HepG2 (cell line): ENCODE data around the gene TPR. TPM values are rescaled to one million over a fixed set of nuclear protein-coding genes. Genes with fewer than 3 reads are reported as not detected.

ENCODE experiments used
- ATAC-seq: fragments of 200-7000 bp; cut with Tn5 transposase; 3 replicates; pipeline ENCODE4 v1.9.1; 2020; ENCODE audit warnings: mild to moderate bottlenecking, moderate library complexity
- BruUV-seq: library from RNA; stranded (reverse); fragments of 400-500 nt; replicated peaks from 2 replicates; lab custom pipeline; 2021; lab: Mats Ljungman, UMichigan
- CTCF ChIA-PET: fragments of 300-600 bp; formaldehyde crosslinking; extraction: SDS; loops from one replicate; lab custom pipeline; 2021; ENCODE audit warnings: low total read pairs, inconsistent platforms, low intra/inter-chr PET ratio; lab: Yijun Ruan, JAX
- POLR2A ChIA-PET: fragments of 350-600 bp; sonication (Branson Sonifier 250); formaldehyde crosslinking; loops from one replicate; lab custom pipeline; 2020; ENCODE audit warnings: antibody characterized with exemption, inconsistent platforms; lab: Yijun Ruan, JAX
- DNase-seq: peaks from one replicate; pipeline ENCODE4 v3.0.0-alpha.2; 2015; ENCODE audit warnings: low spot score
- FAIRE-seq: peaks from 3 replicates; lab custom pipeline; 2011; peaks lifted over from hg19 to GRCh38; lab: Jason Lieb, UNC
- H2AFZ ChIP-seq: one replicate; pipeline ENCODE4 v1.6.1; 2011; ENCODE audit warnings: low read length, inconsistent platforms
- H3K27ac ChIP-seq: fragments of 300-600 bp; 3 replicates; pipeline ENCODE4 v1.8.0; 2011; ENCODE audit warnings: mixed run types, mild to moderate bottlenecking, mixed read lengths, low read length, inconsistent platforms; ENCODE audit not compliant: insufficient read depth; ENCODE audit errors: extremely low read length
- H3K27me3 ChIP-seq, 2 experiments: fragments of 200-600 bp in 1 of 2; 2 replicates in 1 of 2; 3 replicates in 1 of 2; pipeline versions ENCODE4 v1.6.0 to v1.8.0; 2011; ENCODE audit warnings: low read length in 2 of 2, mild to moderate bottlenecking in 2 of 2, moderate library complexity in 2 of 2, inconsistent platforms in 1 of 2; ENCODE audit not compliant: insufficient read depth in 2 of 2, control insufficient read depth in 1 of 2
- H3K36me3 ChIP-seq, 2 experiments: fragments of 200-600 bp in 1 of 2; replicated peaks in 1 of 2; 2 replicates in 1 of 2; 3 replicates in 1 of 2; pipeline versions ENCODE4 v1.5.1 to v1.8.0; 2011; ENCODE audit warnings: low read length in 2 of 2, inconsistent platforms in 1 of 2; ENCODE audit not compliant: insufficient read depth in 2 of 2, control insufficient read depth in 1 of 2
- H3K4me1 ChIP-seq: 2 replicates; pipeline ENCODE4 v1.5.1; 2012; ENCODE audit warnings: low read length, inconsistent platforms; ENCODE audit not compliant: insufficient read depth
- H3K4me2 ChIP-seq: 2 replicates; pipeline ENCODE4 v1.6.0; 2011; ENCODE audit warnings: low read depth, low read length, inconsistent platforms
- H3K4me3 ChIP-seq, 3 experiments: fragments of 200-600 bp in 1 of 3; sonication (generic), shearing (Covaris generic) in 1 of 3; replicated peaks in 1 of 3; 2 replicates each; pipeline ENCODE4 v1.5.1; 2011 to 2016; ENCODE audit warnings: low read length in 3 of 3, inconsistent platforms in 2 of 3, low read depth in 2 of 3, mild to moderate bottlenecking in 2 of 3, control low read depth in 1 of 3, mixed read lengths in 1 of 3; ENCODE audit not compliant: insufficient read depth in 1 of 3
- H3K79me2 ChIP-seq: one replicate; pipeline ENCODE4 v1.6.1; 2011; ENCODE audit warnings: low read length, inconsistent platforms; ENCODE audit not compliant: insufficient read depth
- H3K9ac ChIP-seq: 2 replicates; pipeline ENCODE4 v1.6.0; 2011; ENCODE audit warnings: mild to moderate bottlenecking, low read depth, low read length, inconsistent platforms; ENCODE audit not compliant: insufficient read depth
- H3K9me3 ChIP-seq: 2 replicates; pipeline ENCODE4 v1.5.1; 2012; ENCODE audit warnings: mild to moderate bottlenecking, low read length
- H4K20me1 ChIP-seq: 2 replicates; pipeline ENCODE4 v1.6.0; 2011; ENCODE audit warnings: inconsistent platforms, mild to moderate bottlenecking, low read length, moderate library complexity; ENCODE audit not compliant: insufficient read depth
- ATM ChIP-seq: fragments of 450-650 bp; IDR thresholded peaks from 2 replicates; pipeline ENCODE4 v1.7.1; 2017; ENCODE audit warnings: mild to moderate bottlenecking, borderline replicate concordance
- ESRRA ChIP-seq: sonication (generic); formaldehyde crosslinking; IDR thresholded peaks from 2 replicates; pipeline ENCODE4 v1.5.1; 2020; ENCODE audit warnings: mild to moderate bottlenecking, low read depth, missing genetic modification reagents
- HNRNPLL ChIP-seq: fragments of 200-400 bp; formaldehyde crosslinking; IDR thresholded peaks from 2 replicates; pipeline ENCODE4 v1.6.1; 2017; ENCODE audit warnings: mild to moderate bottlenecking, low read depth, low read length; ENCODE audit not compliant: poor library complexity, severe bottlenecking
- MYC ChIP-seq: sonication (generic); formaldehyde crosslinking; IDR thresholded peaks from 2 replicates; pipeline ENCODE4 v1.9.0; 2021; ENCODE audit warnings: missing genetic modification reagents, borderline replicate concordance
- RFX1 ChIP-seq: fragments of 450-650 bp; IDR thresholded peaks from 2 replicates; pipeline ENCODE4 v1.6.1; 2017
- SMYD3 ChIP-seq: sonication (generic); formaldehyde crosslinking; IDR thresholded peaks from 2 replicates; pipeline ENCODE4 v1.8.1; 2023; ENCODE audit warnings: mild to moderate bottlenecking, missing genetic modification reagents
- TEAD2 ChIP-seq: sonication (generic); formaldehyde crosslinking; IDR thresholded peaks from 2 replicates; pipeline ENCODE4 v1.9.0; 2021; ENCODE audit warnings: missing genetic modification reagents
- ZFP90 ChIP-seq: sonication (generic); formaldehyde crosslinking; IDR thresholded peaks from 2 replicates; pipeline ENCODE4 v1.8.0; 2022; ENCODE audit warnings: missing genetic modification reagents, mild to moderate bottlenecking, inconsistent platforms, borderline replicate concordance
- ZNF232 ChIP-seq: sonication (generic); formaldehyde crosslinking; IDR thresholded peaks from 2 replicates; pipeline ENCODE4 v1.4.0; 2020; ENCODE audit warnings: missing genetic modification reagents, borderline replicate concordance
- ZNF292 ChIP-seq: sonication (generic); formaldehyde crosslinking; IDR thresholded peaks from 2 replicates; pipeline ENCODE4 v1.8.1; 2022; ENCODE audit warnings: mild to moderate bottlenecking, low read depth, missing genetic modification reagents, borderline replicate concordance
- ZSCAN29 ChIP-seq: sonication (generic); formaldehyde crosslinking; conservative IDR thresholded peaks from 2 replicates; pipeline ENCODE4 v1.4.0; 2020; ENCODE audit warnings: mild to moderate bottlenecking, missing genetic modification reagents
- WGBS: methylation state at CpG from one replicate; pipeline ENCODE4 v1.1.6; 2017; ENCODE audit warnings: low lambda C conversion rate; 5-methylcytosine and 5-hydroxymethylcytosine counted together
- in situ Hi-C: cut with HindIII; loops from 2 replicates; pipeline ENCODE4 v1.10.0; 2017; ENCODE audit warnings: low pct_unique_long_range_greater_than_20kb; ENCODE audit not compliant: extremely low pct_ligation_motif_present
- intact Hi-C: fragments of 100-400 bp; cut with micrococcal nuclease; formaldehyde crosslinking; loops from one replicate; pipeline ENCODE4 v1.10.0; 2022; ENCODE audit not compliant: unreplicated experiment
- polyA plus RNA-seq, 8 experiments: library from polyadenylated mRNA; depleted of rRNA in 3 of 8; stranded (reverse) in 7 of 8; unstranded in 1 of 8; fragments of >200 nt; fragmentation: Illumina TruSeq in 4 of 8; extraction: Trizol in 4 of 8; gene quantifications; 2 replicates each; pipeline versions ENCODE4 v1.2.1 to v1.2.3, GENCODE V29; 2011 to 2016; ENCODE audit warnings: low read depth in 4 of 8, missing spikeins in 1 of 8, mixed read lengths in 1 of 8; ENCODE audit not compliant: insufficient read depth in 1 of 8
- total RNA-seq, 5 experiments: library from RNA; depleted of rRNA; stranded (reverse); fragments of >200 nt; fragmentation: Illumina TruSeq; extraction: Trizol; gene quantifications; 2 replicates each; pipeline ENCODE4 v1.2.3, GENCODE V29; 2016; ENCODE audit warnings: low read depth in 1 of 5
- TF ChIP-seq, protein P1 (sequence below): sonication (generic); formaldehyde crosslinking; IDR thresholded peaks from 2 replicates; pipeline ENCODE4 v1.4.0; 2020; ENCODE audit warnings: missing genetic modification reagents
- TF ChIP-seq, protein P2 (sequence below): sonication (generic); formaldehyde crosslinking; IDR thresholded peaks from 2 replicates; pipeline ENCODE4 v1.5.0; 2020; ENCODE audit warnings: missing genetic modification reagents
- TF ChIP-seq, protein P3 (sequence below): sonication (generic); formaldehyde crosslinking; IDR thresholded peaks from 2 replicates; pipeline ENCODE4 v1.5.0; 2020; ENCODE audit warnings: mild to moderate bottlenecking, missing genetic modification reagents, borderline replicate concordance

Gene TPR
- total and polyA plus RNA-seq, 2 of the 13 experiments (the other 11 are each of a cell fraction or from before 2014, with no cell fraction given): 78.9 to 81.7 TPM

- TF ChIP-seq, protein P1, sequence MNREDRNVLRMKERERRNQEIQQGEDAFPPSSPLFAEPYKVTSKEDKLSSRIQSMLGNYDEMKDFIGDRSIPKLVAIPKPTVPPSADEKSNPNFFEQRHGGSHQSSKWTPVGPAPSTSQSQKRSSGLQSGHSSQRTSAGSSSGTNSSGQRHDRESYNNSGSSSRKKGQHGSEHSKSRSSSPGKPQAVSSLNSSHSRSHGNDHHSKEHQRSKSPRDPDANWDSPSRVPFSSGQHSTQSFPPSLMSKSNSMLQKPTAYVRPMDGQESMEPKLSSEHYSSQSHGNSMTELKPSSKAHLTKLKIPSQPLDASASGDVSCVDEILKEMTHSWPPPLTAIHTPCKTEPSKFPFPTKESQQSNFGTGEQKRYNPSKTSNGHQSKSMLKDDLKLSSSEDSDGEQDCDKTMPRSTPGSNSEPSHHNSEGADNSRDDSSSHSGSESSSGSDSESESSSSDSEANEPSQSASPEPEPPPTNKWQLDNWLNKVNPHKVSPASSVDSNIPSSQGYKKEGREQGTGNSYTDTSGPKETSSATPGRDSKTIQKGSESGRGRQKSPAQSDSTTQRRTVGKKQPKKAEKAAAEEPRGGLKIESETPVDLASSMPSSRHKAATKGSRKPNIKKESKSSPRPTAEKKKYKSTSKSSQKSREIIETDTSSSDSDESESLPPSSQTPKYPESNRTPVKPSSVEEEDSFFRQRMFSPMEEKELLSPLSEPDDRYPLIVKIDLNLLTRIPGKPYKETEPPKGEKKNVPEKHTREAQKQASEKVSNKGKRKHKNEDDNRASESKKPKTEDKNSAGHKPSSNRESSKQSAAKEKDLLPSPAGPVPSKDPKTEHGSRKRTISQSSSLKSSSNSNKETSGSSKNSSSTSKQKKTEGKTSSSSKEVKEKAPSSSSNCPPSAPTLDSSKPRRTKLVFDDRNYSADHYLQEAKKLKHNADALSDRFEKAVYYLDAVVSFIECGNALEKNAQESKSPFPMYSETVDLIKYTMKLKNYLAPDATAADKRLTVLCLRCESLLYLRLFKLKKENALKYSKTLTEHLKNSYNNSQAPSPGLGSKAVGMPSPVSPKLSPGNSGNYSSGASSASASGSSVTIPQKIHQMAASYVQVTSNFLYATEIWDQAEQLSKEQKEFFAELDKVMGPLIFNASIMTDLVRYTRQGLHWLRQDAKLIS: no peak
- TF ChIP-seq, all 625 proteins: peak for 0
These were observed 99.2 kb downstream of the TPR start (continued) for GRCh38 chr1:186275822-186276221.

- Histone ChIP-seq H3K79me2 (no peaks in the 10 kb centered on the region), H3K27me3 (no peaks in the 10 kb centered on the region; a peak in 1 of 5 replicates), H4K20me1 (no peaks in the 10 kb centered on the region), H3K4me1 (no peaks in the 10 kb centered on the region), H2AFZ (no peak overlapping the region), H3K9ac (no peak overlapping the region), H3K9me3 (no peaks in the 10 kb centered on the region), H3K4me3 (no peak overlapping the region), H3K4me2 (no peak overlapping the region), H3K36me3 (no peaks in the 10 kb centered on the region), H3K27ac (no peak overlapping the region)
- DNase-seq (no peak), ATAC-seq (no peak), FAIRE-seq (no peak)
- POLR2A ChIA-PET: no interaction called here
- 3% methylated on average over 1 of the region's 1 CpG for WGBS
- BruUV-seq: no TSS peak
- in situ Hi-C loops (no loop called here), intact Hi-C loops (no loop called here)
- CTCF ChIA-PET: no interaction called here
- TF ChIP-seq ZNF292 (no peak), TEAD2 (no peak), ZFP90 (CRISPR knock-in tag) (no peak), ATM (no peak), ESRRA (CRISPR knock-in tag) (no peak), ZNF232 (no peak), RFX1 (no peak), ZSCAN29 (no peak), SMYD3 (CRISPR knock-in tag) (no peak), MYC (CRISPR knock-in tag) (no peak), HNRNPLL (no peak)
- TF ChIP-seq, protein P2, sequence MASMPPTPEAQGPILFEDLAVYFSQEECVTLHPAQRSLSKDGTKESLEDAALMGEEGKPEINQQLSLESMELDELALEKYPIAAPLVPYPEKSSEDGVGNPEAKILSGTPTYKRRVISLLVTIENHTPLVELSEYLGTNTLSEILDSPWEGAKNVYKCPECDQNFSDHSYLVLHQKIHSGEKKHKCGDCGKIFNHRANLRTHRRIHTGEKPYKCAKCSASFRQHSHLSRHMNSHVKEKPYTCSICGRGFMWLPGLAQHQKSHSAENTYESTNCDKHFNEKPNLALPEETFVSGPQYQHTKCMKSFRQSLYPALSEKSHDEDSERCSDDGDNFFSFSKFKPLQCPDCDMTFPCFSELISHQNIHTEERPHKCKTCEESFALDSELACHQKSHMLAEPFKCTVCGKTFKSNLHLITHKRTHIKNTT (CRISPR knock-in tag): no peak
- TF ChIP-seq, protein P3, sequence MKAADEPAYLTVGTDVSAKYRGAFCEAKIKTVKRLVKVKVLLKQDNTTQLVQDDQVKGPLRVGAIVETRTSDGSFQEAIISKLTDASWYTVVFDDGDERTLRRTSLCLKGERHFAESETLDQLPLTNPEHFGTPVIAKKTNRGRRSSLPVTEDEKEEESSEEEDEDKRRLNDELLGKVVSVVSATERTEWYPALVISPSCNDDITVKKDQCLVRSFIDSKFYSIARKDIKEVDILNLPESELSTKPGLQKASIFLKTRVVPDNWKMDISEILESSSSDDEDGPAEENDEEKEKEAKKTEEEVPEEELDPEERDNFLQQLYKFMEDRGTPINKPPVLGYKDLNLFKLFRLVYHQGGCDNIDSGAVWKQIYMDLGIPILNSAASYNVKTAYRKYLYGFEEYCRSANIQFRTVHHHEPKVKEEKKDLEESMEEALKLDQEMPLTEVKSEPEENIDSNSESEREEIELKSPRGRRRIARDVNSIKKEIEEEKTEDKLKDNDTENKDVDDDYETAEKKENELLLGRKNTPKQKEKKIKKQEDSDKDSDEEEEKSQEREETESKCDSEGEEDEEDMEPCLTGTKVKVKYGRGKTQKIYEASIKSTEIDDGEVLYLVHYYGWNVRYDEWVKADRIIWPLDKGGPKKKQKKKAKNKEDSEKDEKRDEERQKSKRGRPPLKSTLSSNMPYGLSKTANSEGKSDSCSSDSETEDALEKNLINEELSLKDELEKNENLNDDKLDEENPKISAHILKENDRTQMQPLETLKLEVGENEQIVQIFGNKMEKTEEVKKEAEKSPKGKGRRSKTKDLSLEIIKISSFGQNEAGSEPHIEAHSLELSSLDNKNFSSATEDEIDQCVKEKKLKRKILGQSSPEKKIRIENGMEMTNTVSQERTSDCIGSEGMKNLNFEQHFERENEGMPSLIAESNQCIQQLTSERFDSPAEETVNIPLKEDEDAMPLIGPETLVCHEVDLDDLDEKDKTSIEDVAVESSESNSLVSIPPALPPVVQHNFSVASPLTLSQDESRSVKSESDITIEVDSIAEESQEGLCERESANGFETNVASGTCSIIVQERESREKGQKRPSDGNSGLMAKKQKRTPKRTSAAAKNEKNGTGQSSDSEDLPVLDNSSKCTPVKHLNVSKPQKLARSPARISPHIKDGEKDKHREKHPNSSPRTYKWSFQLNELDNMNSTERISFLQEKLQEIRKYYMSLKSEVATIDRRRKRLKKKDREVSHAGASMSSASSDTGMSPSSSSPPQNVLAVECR (CRISPR knock-in tag): no peak
These were observed 102.6 kb downstream of the TPR start for GRCh38 chr1:186272486-186272885.
